Neural crest cell (in vitro differentiated cells): ENCODE results near the gene SUPT3H. TPM values are rescaled to one million over a fixed set of nuclear protein-coding genes. Genes with fewer than 3 reads are reported as not detected.

Source experiments
- DNase-seq: peaks from one replicate; pipeline ENCODE4 v3.0.0; 2021; ENCODE audit warnings: low read depth, mixed read lengths, low spot score
- H3K27ac Mint-ChIP-seq: one replicate; pipeline ENCODE4 v1.8.0; 2021; ENCODE audit warnings: mild to moderate bottlenecking, mixed read lengths; ENCODE audit not compliant: unreplicated experiment
- H3K27me3 Mint-ChIP-seq: 2 replicates; pipeline ENCODE4 v1.8.0; 2021; ENCODE audit warnings: low read depth, mild to moderate bottlenecking, mixed read lengths
- H3K36me3 Mint-ChIP-seq: 2 replicates; pipeline ENCODE4 v1.8.0; 2021; ENCODE audit warnings: low read depth, mild to moderate bottlenecking, mixed read lengths
- H3K4me1 Mint-ChIP-seq: 2 replicates; pipeline ENCODE4 v1.8.0; 2021; ENCODE audit warnings: mixed read lengths
- H3K4me3 Mint-ChIP-seq: one replicate; pipeline ENCODE4 v1.8.0; 2021; ENCODE audit warnings: mild to moderate bottlenecking, mixed read lengths
- H3K9me3 Mint-ChIP-seq: 2 replicates; pipeline ENCODE4 v1.8.0; 2021; ENCODE audit warnings: mixed read lengths
- CTCF ChIP-seq: fragments of 200-600 bp; sonication (generic); conservative IDR thresholded peaks from 2 replicates; pipeline ENCODE4 v1.5.0; 2021; ENCODE audit warnings: antibody characterized with exemption, mild to moderate bottlenecking
- microRNA-seq: library from miRNA; unstranded; fragments of <30 nt; microRNA quantifications from one replicate; pipeline ENCODE4, GENCODE V29; 2020
- total RNA-seq: library from RNA; stranded (reverse); gene quantifications from 2 replicates; pipeline ENCODE4 v1.2.1, GENCODE V29; 2021

Gene SUPT3H
- total RNA-seq, 1 donor from 2014 or later, result 17.0 TPM

DNA sequence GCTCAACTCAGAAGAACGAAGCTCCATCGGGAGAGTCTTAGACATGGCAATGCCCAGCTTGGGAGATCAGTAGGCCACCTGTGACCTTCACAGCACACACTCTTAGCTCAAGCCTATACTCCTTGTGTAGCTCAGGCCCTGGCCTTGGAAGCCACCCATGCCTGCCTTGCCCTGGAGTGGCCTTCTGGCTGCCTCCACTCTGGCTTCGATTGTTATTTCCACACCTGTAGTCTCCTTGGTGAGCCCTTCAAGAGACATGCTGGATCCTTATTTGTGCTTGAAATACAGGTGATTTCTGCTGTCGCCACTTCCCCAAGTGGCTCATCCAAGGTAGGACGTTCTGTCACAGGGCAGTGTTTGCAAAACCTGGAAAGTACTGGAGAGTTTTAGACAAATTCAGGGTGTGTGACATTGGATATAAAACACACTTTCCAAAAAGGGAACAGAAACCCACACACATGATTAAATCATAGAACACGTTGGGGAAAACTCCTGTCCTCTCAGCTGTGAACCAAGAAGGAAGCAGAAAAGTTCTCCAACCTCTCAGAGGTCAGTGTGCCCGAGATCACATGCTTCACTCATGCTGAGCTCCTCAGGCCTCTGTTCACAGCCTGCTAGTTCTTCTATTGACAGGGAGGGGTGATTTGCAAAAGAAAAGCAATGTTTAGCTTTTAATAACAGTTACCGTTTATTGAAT lies 598.5 kb downstream of the SUPT3H start:
- no peak for TF ChIP-seq CTCF
- DNase-seq, result no peak
- no peaks in the 10 kb centered on the region for H3K4me1 Mint-ChIP-seq
- peaks cover 5% of the 10 kb centered on the region for H3K9me3 Mint-ChIP-seq
- no peak overlapping the region for H3K27ac Mint-ChIP-seq
- H3K27me3 Mint-ChIP-seq, result no peaks in the 10 kb centered on the region
- H3K36me3 Mint-ChIP-seq, result peaks cover 4% of the 10 kb centered on the region
- no peak overlapping the region for H3K4me3 Mint-ChIP-seq

Small RNA genes within 50 kb of the gene (microRNA-seq; reads per million reads assigned to microRNA genes)
- not detected for gene MIR586

Other genes starting within 250 kb of the SUPT3H start
- gene RUNX2, start 49.6 kb downstream of the SUPT3H start, total RNA-seq, result 0.14 and 0.16 TPM in 2 replicates